Measurements from ENCODE around the gene MST1R.

MST1R gene

GRCh38 chr3:49842843-49843517 is 60.7 kb downstream of the MST1R start:
- in situ Hi-C loops (cut with HindIII; ENCODE audit: low sequenced_read_pairs): no loop called here

GRCh38 chr3:49841806-49842205 is 61.9 kb downstream of the MST1R start:
- in situ Hi-C loops (cut with HindIII; ENCODE audit: low sequenced_read_pairs): no loop called here

GRCh38 chr3:49841126-49841696 is 62.5 kb downstream of the MST1R start:
- in situ Hi-C loops (cut with HindIII; ENCODE audit: low sequenced_read_pairs): no loop called here

- in situ Hi-C loops (cut with HindIII; ENCODE audit: low sequenced_read_pairs): no loop called here
Measured at GRCh38 chr3:49840388-49840787, 63.3 kb downstream of the MST1R start.

GRCh38 chr3:49839193-49839809 is 64.4 kb downstream of the MST1R start:
- in situ Hi-C loops (cut with HindIII; ENCODE audit: low sequenced_read_pairs): loop anchor here (5.0 kb wide), 1 partner anchor 67 kb away; no protein-coding TSS in a partner anchor

Measured in endothelial cell of hepatic sinusoid (primary cell).